Inflammatory macrophage (primary cell): ENCODE measurements around the gene STX19.

Experiments used
- DNase-seq, 2 donors: peaks; one replicate each; pipeline ENCODE4 v3.0.0-alpha.2; 2020 to 2022

Gene STX19

DNA sequence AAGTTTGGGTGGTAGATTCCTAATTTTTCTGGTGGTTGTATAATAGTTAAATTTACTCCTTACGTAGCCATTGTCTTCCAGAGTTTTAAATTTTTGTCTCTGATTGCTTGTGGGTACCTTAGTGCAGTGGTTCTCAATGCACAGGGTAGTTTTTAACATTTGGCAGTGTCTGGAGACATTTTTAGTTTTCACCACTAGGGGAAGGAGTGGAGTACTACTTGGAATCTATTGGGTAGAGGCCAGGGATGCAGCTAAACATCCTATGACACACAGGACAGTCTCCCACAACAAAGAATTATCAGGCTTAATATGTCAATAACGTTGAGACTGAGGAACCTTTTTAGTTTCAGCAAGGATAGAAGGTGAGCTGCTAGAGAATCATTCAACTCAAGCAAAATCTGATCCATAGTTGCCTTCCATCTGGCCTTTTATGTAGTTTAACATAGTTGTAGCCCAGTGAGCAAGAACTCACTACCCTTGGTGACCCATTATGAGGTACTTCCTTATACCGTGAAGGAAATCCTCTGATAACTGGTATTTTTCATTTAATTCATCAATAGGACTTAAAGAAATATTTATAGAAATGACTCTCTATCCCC, 8.6 kb upstream of the STX19 start:
- DNase-seq, result peak; percentile 18 to 38

- DNase-seq, result no peak
Measured at GRCh38 chr3:94026623-94027022, 1.8 kb downstream of the STX19 start.

GRCh38 chr3:94024385-94024784, 4.0 kb downstream of the STX19 start:
- DNase-seq, result no peak

DNA sequence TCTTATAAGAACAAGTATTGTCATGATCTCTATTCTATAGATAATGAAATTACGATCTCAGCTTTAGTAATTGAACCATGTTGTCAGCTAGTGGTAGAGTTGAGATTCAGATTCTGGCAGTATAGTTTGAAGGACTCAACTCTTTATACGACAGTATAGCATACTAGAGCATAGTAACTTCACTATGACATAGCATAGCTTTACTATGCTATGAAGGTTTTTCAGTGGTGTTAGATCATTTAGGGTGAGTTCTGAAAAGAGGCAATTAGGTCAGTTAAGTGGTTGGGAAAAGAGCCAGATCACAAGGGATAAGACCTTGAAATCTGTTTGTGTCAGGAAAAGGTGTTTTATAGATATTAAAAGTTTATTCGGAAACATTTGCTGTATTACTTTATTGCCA, 8.1 kb downstream of the STX19 start:
- no peak for DNase-seq

- no peak for DNase-seq
Measured at GRCh38 chr3:94019659-94020058, 8.7 kb downstream of the STX19 start.

GRCh38 chr3:94015025-94015424, 13.4 kb downstream of the STX19 start:
- DNase-seq, result no peak

- no peak for DNase-seq
Measured at GRCh38 chr3:94012185-94012584, 16.2 kb downstream of the STX19 start.

- peak; percentile 36 to 40 for DNase-seq
Measured at GRCh38 chr3:94011233-94011711, 17.1 kb downstream of the STX19 start.

GRCh38 chr3:94009608-94010007, 18.8 kb downstream of the STX19 start:
- no peak for DNase-seq

DNA sequence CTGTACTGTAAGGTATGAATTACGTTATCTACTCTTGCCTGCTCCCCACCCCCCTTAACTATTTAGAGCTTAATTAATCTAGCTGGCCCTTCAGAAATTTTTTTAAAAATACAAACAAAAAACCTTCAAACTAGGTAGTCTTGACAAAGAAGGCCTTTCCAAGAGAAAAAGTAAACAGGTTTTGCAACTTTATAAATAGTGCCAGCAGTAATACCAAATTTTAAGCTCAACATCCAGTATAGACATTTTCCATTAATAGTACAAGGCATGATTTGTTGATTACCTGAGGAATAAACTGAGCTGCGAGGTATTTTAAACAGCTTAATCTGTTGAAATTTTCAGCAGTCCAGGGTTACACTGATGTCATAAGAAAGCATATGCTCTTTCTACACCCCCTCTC, 20.1 kb downstream of the STX19 start:
- DNase-seq, result no peak

DNA sequence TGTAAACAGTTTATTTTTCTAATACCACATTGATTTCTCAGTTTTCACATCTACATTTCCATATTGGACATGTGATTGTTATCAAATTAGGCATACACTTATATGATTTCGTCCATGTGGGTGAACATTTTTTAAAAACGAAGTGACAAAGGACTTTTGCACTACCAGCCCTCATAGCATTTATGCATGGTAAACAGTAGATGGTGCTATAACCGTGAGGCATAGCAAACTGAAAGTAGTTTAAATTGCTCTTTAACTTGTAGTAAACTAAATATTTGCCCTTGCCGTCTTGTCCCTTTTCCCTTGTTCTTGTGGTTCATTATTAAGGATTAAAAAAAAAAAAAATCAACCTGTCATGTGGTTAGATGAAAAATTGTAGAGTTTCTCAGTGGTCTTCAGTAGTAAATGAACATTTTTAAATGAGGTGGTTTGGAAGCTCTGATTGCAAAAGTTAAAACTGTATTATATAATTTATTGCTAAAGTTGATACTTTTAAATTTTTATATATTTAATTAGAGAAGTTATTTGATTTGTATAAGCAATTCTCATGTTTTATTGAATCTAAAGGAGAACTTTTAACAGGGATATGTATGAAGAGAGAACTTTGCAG, 24.0 kb downstream of the STX19 start:
- peak; percentile 43 to 61 for DNase-seq

GRCh38 chr3:94001827-94002495, 26.4 kb downstream of the STX19 start:
- DNase-seq, result no peak

DNA sequence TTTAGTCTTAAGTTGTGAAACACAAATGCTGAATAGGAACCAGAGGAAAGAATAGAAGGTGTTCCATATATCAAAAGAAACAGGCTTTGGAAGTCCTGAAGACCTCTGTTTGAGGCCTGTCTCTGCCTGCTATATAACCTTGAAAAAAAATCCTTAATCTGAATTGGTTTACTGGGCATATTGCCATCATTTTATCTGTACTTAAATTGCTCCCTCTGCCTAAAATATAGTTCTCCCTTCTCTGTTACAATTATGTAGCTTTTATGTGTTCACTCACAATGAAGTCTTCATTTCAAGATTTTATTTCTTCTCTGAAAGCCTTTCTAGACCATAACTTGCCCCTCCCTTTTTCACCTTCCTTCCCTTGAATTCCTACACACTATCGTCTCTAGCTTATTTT, 27.2 kb downstream of the STX19 start:
- no peak for DNase-seq

- DNase-seq, result no peak
Measured at GRCh38 chr3:93994056-93994455, 34.3 kb downstream of the STX19 start.

- no peak for DNase-seq
Measured at GRCh38 chr3:93992207-93992606, 36.2 kb downstream of the STX19 start.

GRCh38 chr3:93991631-93992030, 36.8 kb downstream of the STX19 start:
- no peak for DNase-seq

DNA sequence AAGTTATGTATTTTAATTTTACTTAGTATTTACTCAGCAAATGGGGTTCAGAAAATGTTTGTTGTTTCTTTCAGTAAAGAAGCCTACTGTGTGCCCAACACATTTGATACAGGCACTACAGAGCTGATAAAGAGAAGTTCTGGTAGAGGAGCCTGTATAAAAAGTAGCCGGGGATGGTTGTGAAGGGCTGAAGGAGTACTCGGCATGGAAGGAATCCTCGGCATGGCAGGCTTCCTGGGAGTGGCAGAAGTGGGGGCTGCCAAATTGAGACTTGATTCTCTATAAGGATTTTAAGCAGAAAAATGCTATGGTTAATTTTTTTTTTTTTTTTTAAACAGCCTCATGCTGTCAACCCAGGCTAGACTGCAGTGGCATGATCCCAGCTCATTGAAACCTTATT, 39.2 kb downstream of the STX19 start:
- no peak for DNase-seq

- DNase-seq, result no peak
Measured at GRCh38 chr3:93988764-93989163, 39.6 kb downstream of the STX19 start.

DNA sequence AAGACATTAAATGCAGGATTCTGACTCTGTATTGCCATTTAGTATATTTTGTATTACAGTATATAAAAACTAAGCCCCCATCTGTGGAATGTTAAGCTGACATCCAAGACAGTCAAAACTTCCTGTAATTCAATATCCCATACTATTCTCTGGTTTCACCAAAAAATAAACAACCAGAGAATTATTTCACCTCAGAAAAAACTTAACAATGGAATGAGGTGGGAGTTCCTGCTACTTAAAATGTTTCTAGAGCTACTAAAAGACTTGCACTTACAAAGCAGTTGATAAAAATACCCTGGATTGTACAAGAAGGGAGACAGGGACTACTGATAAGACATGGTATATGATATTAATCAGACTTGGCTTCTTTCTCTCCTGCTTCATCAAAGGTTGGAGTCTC, 40.1 kb downstream of the STX19 start:
- DNase-seq, result no peak

GRCh38 chr3:93984618-93985017, 43.8 kb downstream of the STX19 start:
- no peak for DNase-seq

GRCh38 chr3:93983408-93983807, 45.0 kb downstream of the STX19 start:
- DNase-seq, result no peak

DNA sequence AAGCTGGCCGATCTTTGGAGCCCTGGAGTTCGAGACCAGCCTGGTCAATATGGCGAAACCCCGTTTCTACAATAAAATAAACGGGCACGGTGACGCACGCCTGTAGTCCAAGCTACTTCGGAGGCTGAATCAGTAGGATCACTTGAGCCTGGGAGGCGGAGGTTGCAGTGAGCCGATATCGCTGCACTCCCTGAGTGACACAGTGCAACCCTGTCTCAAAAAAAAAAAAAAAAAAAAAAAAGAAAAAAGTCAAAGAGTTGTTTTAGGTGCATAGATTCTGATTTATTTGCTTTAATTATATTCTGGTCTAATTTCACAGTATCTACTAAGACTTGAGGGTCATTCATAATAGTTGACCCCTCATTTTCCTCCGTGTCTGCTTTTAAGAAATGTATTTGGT, 46.7 kb downstream of the STX19 start:
- DNase-seq, result no peak

DNA sequence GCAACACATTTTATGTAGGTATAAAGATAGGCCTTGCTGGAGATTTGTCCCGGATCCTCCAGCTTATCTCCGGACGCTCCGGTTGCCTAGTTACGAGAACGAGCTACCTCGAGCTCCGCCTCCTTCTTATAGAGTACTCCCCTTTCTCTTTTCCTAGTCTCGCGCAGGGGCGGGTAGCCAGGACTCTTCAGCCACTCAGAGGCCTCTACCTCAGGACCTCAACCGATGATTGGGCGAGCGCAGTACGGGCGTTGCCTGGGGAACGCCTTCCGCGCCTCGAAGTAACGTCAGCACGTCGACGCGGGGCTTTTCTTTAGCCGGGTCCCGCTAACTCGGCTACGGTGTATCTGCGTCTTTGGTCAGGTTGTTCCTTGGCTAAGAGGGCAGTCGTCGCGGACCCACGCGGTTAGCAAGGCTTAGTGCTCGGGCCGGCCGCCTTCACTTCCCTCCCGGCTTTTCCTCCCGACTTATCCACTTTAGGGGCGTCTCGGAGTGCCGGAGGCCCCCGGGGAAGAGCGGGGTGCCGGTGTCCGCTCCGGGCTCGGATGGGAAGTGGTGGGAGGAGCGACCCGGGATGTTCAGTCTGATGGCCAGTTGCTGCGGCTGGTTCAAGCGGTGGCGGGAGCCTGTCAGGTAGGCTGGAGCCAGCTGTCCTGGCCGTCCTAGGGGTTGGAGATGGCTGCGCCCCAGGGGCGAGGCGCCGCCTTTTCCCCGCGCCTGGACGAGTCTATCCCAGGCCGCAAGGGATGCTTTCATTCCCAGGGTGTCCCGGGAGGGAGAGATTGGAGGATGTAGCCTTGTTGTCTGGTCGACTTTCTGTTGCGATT, 48.3 kb downstream of the STX19 start, which contains the start of gene ARL13B:
ARL13B (plus strand) TSS at position 306 of the 827 bp plus-strand sequence; CDS start at position 575, 269 bp downstream.
- DNase-seq, result peak; percentile 98 to 99
